Kidney epithelial cell (primary cell): ENCODE measurements around the gene KRTAP4-3. TPM values are rescaled to one million over a fixed set of nuclear protein-coding genes. Genes with fewer than 3 reads are reported as not detected.
"Not testable (repeated sequence)": the region's sequence is repeated elsewhere in the genome, so short reads cannot be mapped to it uniquely, and the experiment has no call there.

Experiments
- DNase-seq: peaks from one replicate; pipeline ENCODE4 v3.0.0-alpha.2; 2010; ENCODE audit warnings: low read depth
- H3K27me3 ChIP-seq: 2 replicates; pipeline ENCODE4 v1.6.0; 2011; ENCODE audit warnings: low read length; ENCODE audit not compliant: control insufficient read depth, insufficient read depth
- H3K36me3 ChIP-seq: 2 replicates; pipeline ENCODE4 v1.5.1; 2011; ENCODE audit warnings: low read length; ENCODE audit not compliant: control insufficient read depth, insufficient read depth
- H3K4me3 ChIP-seq: 2 replicates; pipeline ENCODE4 v1.5.1; 2011; ENCODE audit warnings: low read depth, mild to moderate bottlenecking, control low read depth, low read length
- CTCF ChIP-seq: IDR thresholded peaks from 2 replicates; pipeline ENCODE4 v1.5.1; 2011; ENCODE audit warnings: mild to moderate bottlenecking, moderate library complexity, low read length, control low read depth, inconsistent platforms; ENCODE audit not compliant: insufficient read depth, poor library complexity, severe bottlenecking
- total RNA-seq: library from RNA; depleted of rRNA; stranded (reverse); fragments of >200 nt; gene quantifications from 2 replicates; pipeline ENCODE4 v1.2.3, GENCODE V29; 2015

KRTAP4-3 gene
- total RNA-seq, 1 donor from 2014 or later: not detected

GRCh38 chr17:41133880-41134735 lies 33.9 kb downstream of the KRTAP4-3 start:
- Histone ChIP-seq H3K27me3 (no peaks in the 10 kb centered on the region), H3K4me3 (no peak overlapping the region), H3K36me3 (no peaks in the 10 kb centered on the region)
- no peak for DNase-seq
- no peak for TF ChIP-seq CTCF

- DNase-seq: peak; percentile 18
- H3K4me3 ChIP-seq: no peak overlapping the region
These were observed 36.0 kb downstream of the KRTAP4-3 start for GRCh38 chr17:41131979-41132378.

DNA sequence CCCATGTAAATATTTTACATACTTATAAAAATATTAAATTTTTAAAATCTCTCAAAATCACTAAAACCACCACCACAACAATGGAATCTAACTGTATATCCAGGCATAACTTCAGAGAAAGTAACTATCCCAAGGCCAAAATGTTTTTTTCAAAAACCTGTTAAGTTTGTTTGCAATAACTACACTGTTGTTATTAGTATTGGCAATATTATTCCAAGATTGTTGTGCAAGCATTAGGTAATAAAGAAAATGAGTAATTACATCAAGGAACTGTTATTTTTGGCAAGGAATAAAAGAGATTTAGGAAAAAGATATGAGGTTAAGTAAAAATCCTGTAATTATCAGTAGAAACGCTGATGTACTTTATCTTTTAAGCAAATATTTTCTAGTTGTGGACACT lies 40.6 kb downstream of the KRTAP4-3 start:
- Histone ChIP-seq H3K36me3 (no peaks in the 10 kb centered on the region), H3K4me3 (no peak overlapping the region), H3K27me3 (no peaks in the 10 kb centered on the region)
- no peak for TF ChIP-seq CTCF
- DNase-seq: no peak

More at GRCh38 chr17:41131979-41132378, 36.0 kb downstream of the KRTAP4-3 start:
- TF ChIP-seq CTCF: no peak
- Histone ChIP-seq H3K27me3 (no peaks in the 10 kb centered on the region), H3K36me3 (no peaks in the 10 kb centered on the region)

GRCh38 chr17:41126412-41126811 lies 41.6 kb downstream of the KRTAP4-3 start:
- Histone ChIP-seq H3K4me3 (no peak overlapping the region), H3K27me3 (no peaks in the 10 kb centered on the region), H3K36me3 (no peaks in the 10 kb centered on the region)
- DNase-seq: no peak
- no peak for TF ChIP-seq CTCF

DNA sequence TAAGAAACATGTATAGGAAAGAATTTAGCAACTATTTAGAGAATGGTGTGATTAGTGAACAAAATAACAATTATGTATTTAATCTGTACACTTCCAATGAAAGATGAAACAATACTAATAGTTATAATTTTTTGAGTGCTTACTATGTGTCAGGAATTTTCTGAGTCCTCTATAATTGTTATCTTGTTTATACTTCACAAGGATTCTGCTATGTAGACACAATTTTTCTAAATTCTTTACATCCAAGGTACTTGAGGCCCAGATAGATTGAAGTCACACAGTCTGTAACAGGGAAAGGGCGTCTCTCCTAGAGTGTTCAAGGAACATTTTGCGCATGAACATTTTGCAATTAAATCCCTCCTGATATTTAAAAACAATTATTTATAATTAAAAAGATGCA lies 43.0 kb downstream of the KRTAP4-3 start:
- H3K27me3 ChIP-seq: no peaks in the 10 kb centered on the region
- no peak overlapping the region for H3K4me3 ChIP-seq
- no peak for TF ChIP-seq CTCF
- DNase-seq: no peak
- H3K36me3 ChIP-seq: no peaks in the 10 kb centered on the region

DNA sequence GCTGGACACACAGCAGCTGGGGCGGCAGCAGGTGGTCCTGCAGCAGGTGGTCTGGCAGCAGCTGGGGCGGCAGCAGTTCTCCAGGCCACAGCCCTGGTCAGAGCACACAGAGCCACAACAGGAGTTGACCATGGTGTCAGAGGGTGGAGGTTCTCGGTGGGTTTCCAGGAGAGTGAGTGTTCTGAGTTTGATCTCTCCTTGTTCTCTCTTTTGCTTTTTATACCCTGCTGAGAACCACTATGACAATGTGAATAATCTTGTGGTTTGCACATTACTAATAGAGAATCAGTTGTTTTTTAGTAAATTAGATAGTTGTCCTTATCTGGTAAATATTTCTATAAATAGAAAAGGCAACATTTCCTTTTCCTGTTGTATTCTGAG lies 44.0 kb downstream of the KRTAP4-3 start, which contains the start of gene KRTAP4-12:
Gene KRTAP4-12, minus strand, starts transcription at position 192 of the 381 bp plus-strand sequence. Its CDS starts 60 bp downstream, at position 132.
- not testable (repeated sequence) for DNase-seq, H3K4me3 ChIP-seq, H3K27me3 ChIP-seq, H3K36me3 ChIP-seq

DNA sequence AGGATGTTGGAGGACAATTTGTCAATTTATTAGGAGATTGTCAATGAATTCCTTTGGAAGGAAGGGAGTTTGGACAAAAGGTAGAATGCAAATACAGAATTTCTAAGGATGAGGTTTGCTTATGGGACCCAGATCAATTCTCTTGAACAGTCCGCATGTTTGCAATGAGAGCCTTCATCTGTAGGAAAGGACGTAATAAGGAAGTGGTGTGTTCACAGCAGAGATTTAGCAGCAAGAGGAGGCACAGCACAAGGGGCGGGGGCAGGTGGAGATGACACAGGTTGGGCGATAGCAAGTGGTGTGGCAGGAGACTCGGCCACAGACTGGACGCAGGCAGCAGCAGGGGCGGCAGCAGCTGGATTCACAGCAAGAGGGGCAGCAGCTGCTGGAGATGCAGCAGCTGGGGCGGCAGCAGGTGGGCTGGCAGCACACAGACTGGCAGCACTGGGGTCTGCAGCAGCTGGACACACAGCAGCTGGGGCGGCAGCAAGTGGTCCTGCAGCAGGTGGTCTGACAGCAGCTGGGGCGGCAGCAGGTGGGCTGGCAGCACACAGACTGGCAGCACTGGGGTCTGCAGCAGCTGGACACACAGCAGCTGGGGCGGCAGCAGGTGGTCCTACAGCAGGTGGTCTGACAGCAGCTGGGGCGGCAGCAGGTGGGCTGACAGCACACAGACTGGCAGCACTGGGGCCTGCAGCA lies 44.6 kb downstream of the KRTAP4-3 start:
- DNase-seq, H3K27me3 ChIP-seq, H3K4me3 ChIP-seq, H3K36me3 ChIP-seq: not testable (repeated sequence)
